Epithelial cell of proximal tubule (primary cell): ENCODE measurements around the gene SBK2. TPM values are rescaled to one million over a fixed set of nuclear protein-coding genes. Genes with fewer than 3 reads are reported as not detected.

Experiments used
- DNase-seq: peaks from one replicate; pipeline ENCODE4 v3.0.0-alpha.2; 2011; ENCODE audit warnings: low read depth
- H3K4me3 ChIP-seq: 2 replicates; pipeline ENCODE4 v1.5.1; 2011; ENCODE audit warnings: low read depth, mild to moderate bottlenecking, low read length
- CTCF ChIP-seq: conservative IDR thresholded peaks from 2 replicates; pipeline ENCODE4 v1.5.1; 2012; ENCODE audit warnings: low read depth, mild to moderate bottlenecking, low read length
- total RNA-seq: library from RNA; depleted of rRNA; stranded (reverse); fragments of >200 nt; gene quantifications from 2 replicates; pipeline ENCODE4 v1.2.3, GENCODE V29; 2015

The SBK2 gene
- total RNA-seq, 1 donor from 2014 or later, result 2.9 TPM

GRCh38 chr19:55495646-55496349 is 41.1 kb downstream of the SBK2 start:
- H3K4me3 ChIP-seq, result no peak overlapping the region
- DNase-seq, result no peak
- no peak for TF ChIP-seq CTCF

DNA sequence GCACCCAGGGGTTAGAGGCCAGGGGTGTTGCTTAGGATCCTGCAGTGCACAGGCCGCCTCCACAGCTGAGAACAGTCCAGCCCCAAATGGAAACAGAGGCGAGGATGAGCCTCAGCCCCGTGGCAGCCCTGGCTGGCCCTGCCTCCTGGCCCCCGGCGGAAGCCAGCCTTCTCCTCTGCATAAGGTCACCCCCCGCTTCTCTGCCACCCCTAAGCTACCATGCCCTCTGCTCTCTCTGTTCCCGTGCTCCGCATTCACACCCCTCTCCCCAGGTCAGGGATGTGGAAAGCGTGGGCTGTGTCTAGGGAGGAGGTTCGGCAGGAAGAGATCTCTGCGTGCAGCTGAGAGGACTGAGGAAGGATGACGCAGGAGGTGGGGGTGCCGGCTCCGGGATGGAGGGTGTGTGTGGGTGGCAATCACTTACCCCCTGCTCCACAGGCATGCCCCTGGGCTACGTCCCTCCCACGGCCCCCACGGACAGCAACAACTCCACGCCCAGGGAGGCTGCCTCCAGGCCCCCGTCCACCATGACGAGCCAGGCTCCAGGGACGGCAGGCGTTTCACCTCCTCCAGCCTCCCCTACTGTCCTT is 42.7 kb downstream of the SBK2 start:
- peak overlapping the region; percentile 33 for H3K4me3 ChIP-seq
- no peak for TF ChIP-seq CTCF
- DNase-seq, result no peak

DNA sequence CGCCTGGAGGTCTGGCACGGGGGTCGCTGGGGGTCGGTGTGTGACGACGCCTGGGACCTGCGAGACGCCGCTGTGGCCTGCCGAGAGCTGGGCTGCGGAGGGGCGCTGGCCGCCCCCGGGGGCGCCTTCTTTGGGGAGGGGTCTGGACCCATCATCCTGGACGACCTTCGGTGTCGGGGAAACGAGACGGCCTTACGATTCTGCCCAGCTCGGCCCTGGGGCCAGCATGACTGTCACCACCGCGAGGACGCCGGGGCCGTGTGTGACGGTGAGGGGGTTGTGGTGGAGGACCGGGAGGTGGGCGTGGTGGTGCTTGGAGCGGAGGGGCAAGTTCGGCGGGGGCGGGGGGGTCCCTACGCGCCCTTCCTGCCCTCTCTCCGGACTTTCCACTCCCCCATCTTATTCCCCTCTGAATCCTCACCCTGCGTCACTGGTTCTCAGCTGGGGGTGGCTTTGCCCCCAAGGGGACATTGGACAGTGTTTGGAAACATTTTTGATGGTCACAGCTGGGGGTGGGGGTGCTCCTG is 43.2 kb downstream of the SBK2 start:
- H3K4me3 ChIP-seq, result peak overlapping the region; percentile 33
- DNase-seq, result no peak

DNA sequence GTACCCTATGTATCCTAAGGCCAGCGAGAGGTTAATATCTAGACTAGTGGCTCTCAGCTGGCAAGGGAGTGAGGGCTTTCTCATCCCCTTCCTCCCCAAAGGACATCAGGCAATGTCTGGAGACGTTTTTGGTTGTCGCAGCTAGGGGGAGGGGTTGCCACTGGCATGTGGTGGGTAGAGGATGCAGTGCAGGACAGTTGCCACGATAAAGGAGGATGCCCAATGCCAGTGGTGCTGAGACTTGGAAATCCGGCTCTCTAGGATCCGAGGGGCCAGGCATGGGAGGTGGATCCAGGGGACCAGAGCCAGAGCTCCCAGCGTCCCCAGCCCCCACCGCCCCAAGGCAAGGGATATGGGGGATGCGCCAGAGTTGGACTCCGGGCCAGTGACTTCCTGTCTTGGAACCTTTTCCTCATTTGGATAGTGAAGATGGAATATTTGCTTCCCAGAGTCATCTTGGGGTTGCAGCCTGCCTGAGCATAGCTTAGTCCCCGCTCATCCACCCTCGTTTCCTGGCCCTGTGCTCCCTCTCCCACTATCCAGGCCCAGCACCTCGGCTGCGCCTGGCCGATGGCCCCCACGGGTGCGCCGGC is 43.8 kb downstream of the SBK2 start:
- DNase-seq, result no peak
- H3K4me3 ChIP-seq, result no peak overlapping the region
- no peak for TF ChIP-seq CTCF

More for the DNA sequence above, 43.2 kb downstream of the SBK2 start:
- no peak for TF ChIP-seq CTCF

- H3K4me3 ChIP-seq, result no peak overlapping the region
- DNase-seq, result no peak
- no peak for TF ChIP-seq CTCF
These were observed 44.5 kb downstream of the SBK2 start for GRCh38 chr19:55492362-55492944.

DNA sequence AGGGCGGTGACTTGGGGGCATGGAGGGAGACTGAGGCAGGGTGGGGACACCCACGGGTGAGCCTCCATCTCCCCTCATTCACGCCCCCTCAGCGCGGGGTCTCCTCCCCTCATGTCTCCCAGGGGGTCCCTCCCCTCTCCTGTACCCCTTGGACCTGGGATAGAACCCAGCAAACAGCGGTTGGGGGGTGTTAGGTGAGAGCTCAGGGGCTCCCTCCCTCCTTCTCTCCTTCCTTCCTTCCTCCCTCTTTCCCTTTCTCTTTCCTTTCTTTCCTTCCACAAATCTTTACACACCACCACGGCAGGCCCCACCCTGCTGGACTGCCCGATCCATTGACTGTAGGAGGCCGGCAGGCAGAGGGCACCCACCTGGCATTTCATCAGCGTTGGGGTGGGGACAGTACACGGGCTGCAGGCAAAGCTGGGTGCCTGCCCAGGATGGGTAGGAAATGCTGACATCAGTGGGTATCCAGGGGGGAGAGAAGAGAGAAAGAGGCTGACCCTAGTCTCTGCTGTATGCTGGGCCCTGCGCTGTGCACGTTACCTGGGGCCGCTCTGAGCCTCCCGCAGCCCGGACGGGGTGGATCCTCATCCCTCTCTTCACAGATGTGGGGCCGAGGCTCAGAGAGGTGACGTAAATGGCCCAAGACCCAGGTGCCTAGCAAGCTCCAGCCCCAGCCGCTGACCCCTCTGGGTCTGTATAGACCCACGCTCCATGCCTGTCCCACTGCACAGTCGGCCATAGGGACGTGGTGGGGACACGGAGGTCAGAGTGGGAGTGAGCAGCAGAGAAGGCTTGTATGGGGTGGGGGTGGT is 45.2 kb downstream of the SBK2 start:
- DNase-seq, result no peak
- TF ChIP-seq CTCF, result no peak
- no peak overlapping the region for H3K4me3 ChIP-seq
